ENCODE measurements around the gene ALPP.

GRCh38 chr2:232335859-232336215 is 42.7 kb upstream of the ALPP start:
- no peak for TF ChIP-seq CTCF (tag by site-specific recombination; IDR thresholded peaks at IDR 0.05)
- TF ChIP-seq ZNF558 (tag by site-specific recombination; IDR thresholded peaks at IDR 0.05): no peak
- TF ChIP-seq ZNF138 (tag by site-specific recombination; IDR thresholded peaks at IDR 0.05; ENCODE audit: borderline replicate concordance): no peak
- TF ChIP-seq SP2 (tag by site-specific recombination; IDR thresholded peaks at IDR 0.05): no peak
- TF ChIP-seq ZNF423 (tag by site-specific recombination; IDR thresholded peaks at IDR 0.05): no peak
- TF ChIP-seq ZBTB26 (tag by site-specific recombination; optimal IDR thresholded peaks at IDR 0.05): no peak
- no peak for TF ChIP-seq OSR2 (tag by site-specific recombination; IDR thresholded peaks at IDR 0.05)
- no peak for TF ChIP-seq ZNF560 (tag by site-specific recombination; IDR thresholded peaks at IDR 0.05; ENCODE audit: borderline replicate concordance)

Measured in HEK293 (cell line).